CD4-positive, alpha-beta T cell treated with Interleukin-15 for 1 hour (primary cell): ENCODE data around the gene ERN1.

Experiments used
- DNase-seq: peaks from one replicate; pipeline ENCODE4 v3.0.0-alpha.2; 2020

ERN1 gene

DNA sequence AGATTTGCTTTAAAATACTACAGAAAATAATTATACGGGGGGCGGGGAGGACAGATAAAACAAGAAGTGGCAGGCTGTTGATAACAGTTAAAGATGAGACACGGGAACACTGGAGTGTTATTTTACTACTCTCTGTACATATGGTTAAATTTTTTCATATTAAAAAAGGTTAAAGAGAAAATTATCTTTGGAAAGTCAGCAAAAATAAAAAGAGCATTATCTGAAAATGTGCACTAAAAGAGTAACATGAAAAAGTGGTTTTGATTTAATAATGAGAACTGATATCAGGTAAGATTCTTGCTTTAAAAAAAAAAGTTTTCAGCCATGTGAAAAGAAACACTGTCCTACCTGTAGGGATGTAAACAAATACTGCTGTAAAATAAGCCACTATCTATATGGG is 46.9 kb downstream of the ERN1 start:
- no peak for DNase-seq

GRCh38 chr17:64081802-64082799 is 47.8 kb downstream of the ERN1 start:
- peak; percentile 26 for DNase-seq

DNA sequence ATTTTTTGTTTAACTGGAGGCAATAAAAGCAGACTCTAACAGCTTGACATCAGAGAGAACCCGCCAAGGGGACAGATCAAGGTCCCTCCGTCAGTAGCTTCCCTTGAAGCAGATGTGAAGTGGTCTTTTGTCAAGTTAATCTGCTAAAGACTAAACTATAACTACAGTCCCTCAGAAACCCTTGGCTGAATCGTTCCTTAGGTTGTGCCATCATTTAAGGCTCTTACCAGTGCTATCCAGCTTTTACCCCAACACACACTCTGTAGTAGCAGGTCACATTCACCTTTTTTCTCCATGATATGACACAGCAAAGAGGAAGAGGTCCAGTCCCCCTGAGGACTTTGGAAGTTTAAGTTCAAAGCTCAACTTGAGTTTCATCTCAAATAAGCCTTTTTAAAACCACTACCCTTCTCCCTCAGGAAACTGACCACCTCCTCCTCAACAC is 49.7 kb downstream of the ERN1 start:
- no peak for DNase-seq

GRCh38 chr17:64077379-64077778 is 52.6 kb downstream of the ERN1 start:
- DNase-seq: peak; percentile 67

DNA sequence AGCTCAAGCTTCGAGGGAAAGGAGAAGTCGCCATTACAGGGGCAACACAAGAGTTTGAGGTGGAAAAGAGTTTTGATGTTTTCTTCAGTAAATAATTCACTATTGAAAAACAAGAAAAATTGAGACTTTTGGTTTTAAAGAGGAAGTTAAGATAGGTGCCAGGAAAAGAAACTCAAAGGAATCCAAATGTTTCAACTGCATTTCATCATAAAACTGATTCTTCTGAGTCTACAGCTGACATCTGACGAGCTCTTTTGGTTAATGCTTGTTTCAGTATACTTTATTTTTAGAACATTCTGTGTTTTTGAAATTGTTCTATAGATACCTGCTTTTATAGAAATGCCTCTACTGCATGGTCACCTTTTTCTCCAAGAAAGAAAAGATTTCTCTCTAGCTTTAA is 54.0 kb downstream of the ERN1 start:
- no peak for DNase-seq

DNA sequence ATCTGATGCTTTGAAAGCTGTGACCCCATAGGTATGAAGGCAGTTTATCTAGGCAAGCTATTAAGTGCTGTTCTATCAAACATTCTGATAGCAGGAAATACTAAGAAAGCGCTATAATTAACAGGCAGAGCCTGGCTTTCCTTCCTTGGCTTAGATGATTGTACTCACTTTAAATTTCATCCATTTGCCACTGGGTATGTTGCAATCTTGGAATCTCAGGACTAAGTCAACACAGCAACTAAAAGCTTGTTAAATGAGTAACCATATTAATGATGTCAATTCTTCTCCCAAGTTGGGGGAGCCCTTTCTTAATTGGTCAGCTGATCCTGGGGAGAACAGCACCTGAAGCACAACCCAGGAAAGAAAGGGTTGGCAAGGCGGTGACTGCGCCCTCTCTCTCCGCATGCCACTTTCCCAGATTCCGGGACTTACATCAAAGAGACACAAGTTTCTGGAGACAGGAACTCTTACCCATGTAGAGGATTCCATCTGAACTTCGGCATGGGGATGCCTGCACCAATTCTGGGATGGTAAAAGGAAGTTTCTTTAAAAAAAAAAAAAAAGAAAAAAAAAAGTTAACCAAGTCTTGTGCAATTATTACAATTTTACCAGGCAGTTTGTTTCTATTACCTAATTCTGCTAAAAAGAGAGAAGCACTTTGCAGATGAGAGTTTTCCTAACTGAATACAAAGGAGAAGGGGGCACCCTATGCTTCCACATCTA is 55.1 kb downstream of the ERN1 start:
- DNase-seq: no peak

DNA sequence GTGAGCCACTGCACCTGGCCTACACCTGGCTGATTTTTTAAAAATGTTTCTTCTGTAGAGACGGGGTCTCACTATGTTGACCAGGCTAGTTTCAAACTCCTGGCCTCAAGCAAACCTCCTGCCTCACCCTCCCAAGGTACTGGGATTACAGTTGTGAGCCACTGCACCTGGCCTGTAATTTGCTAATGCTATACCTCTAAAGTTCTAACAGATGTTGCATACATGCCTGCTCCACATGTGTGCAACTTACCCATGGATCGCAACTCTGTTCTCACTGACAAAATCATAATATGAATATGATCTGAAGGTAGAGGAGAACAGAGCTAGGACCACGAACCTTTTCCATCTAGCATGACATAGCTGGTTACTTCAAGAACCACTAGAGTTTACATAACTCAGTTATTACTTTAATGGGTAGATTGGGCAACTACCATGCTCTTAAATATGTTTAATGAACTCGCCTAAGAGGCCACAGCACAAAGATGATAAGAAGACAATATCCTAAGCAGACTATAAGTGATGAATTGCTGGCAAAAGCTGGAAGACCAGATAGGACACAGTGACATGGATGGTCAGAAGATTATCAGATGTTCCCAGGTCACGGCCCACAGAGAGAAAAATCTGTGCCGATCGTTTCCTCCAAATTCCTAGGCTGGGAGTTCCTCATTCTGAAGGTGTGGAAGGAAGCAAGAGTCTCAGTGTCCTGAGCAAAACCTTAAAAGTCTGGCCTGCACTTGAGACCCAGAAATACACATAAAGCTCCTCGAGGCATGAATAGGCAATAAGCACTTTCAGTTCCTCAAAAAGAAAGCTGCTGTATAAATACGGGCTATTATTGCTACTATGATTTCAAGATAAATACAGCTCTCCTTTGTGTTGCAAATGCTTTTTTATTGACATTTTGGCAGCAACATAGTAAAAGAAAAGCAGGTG is 55.9 kb downstream of the ERN1 start:
- DNase-seq: no peak

- no peak for DNase-seq
Measured at GRCh38 chr17:64071111-64071510, 58.8 kb downstream of the ERN1 start.

GRCh38 chr17:64070213-64070612 is 59.7 kb downstream of the ERN1 start:
- no peak for DNase-seq

DNA sequence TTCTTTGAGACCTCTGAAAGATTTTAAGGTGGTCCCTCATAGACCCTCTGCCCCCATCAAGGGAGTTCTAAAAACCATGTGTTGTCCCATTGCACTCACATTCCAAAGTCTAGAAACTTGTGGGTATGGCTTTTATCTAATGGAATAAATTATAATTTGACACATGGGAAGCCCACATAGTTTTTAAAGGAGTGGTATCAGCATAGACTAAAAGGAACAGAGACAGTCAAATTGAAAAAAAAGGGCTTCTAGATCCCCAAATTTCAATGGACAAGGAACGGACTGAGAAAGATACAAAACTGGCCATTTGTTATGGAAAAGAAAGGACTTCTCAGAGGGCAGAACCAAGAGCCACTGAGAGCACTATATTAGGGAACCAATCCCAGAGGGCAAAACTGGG is 60.8 kb downstream of the ERN1 start:
- DNase-seq: no peak

- no peak for DNase-seq
Measured at GRCh38 chr17:64067657-64068056, 62.3 kb downstream of the ERN1 start.

DNA sequence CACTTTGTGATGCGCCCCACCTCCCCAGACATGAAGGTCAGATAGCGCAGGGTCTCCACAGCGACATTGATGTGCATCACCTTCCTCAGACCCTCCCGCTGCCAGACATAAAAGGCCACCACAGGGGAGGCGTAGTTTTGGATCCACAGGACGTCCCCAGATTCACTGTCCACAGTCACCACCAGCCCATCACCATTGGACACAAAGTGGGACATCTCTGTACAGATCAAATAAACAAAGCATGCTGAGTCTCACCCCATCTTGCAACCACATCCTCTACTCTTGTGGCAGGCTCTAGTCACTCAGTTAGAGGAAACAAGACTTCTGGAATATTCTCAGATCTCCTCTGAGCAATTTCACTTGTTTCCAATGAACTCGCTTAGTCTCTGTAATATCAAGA is 63.2 kb downstream of the ERN1 start:
- DNase-seq: peak; percentile 57

DNA sequence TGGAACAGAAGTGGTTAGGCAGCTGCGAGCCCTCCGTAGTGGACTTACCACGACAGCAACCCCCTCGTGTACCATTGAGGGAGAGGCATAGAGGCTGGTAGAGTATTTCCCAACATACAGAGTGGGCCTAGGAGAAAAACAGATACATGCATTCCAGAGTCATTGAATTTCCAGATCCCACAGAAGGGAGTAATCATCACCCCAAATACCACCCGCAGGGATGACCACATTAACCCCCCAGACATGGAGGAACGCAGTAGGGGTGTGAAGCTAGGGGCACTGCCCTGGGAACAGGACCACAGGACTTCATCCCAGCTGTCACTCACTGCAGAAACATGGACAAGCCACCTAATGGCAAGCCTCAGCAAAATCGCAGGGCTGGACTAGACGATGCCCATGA is 64.8 kb downstream of the ERN1 start:
- DNase-seq: no peak

GRCh38 chr17:64064331-64064730 is 65.6 kb downstream of the ERN1 start:
- no peak for DNase-seq

DNA sequence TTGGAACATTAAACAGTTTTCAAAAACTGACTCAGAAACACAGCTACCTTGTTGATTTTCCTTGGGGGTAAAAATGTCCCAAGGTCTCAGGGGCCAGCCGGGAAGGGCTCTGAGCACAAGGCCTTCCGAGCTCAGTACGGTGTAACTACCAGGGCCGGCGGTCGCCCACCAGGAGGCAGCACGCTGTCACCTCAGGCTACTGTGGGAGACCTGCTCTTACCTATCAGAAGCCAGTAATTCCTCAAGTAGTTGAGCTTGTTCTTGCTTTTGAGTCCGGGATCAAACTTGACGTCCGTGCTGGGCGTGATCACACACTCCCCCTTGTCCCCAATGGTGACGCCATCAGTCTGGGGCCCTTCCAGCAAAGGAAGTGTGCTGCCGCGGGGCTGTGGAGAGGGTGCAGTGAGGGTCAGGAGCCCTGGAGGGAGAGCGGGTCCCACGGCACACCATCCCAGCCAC is 66.1 kb downstream of the ERN1 start:
- peak; percentile 59 for DNase-seq

DNA sequence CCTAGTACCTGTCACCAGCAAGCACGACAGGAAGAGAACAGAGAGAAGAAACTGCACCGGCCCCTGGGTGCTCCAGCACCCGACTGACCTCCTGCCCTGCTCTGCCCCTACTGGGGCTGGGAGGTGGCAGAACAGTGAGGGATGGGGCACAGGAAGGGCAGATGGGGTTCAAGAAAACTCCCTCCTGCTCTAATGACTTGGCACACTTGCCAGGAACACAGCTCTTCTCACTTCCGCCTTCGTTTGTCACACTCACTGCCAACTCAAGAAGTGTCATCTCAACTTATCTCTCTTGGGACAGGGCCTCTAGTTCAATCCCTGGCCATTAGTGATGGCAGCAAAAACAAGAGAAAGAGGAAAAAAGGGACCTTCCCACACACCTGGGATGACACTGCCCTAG is 66.9 kb downstream of the ERN1 start:
- DNase-seq: peak; percentile 65

DNA sequence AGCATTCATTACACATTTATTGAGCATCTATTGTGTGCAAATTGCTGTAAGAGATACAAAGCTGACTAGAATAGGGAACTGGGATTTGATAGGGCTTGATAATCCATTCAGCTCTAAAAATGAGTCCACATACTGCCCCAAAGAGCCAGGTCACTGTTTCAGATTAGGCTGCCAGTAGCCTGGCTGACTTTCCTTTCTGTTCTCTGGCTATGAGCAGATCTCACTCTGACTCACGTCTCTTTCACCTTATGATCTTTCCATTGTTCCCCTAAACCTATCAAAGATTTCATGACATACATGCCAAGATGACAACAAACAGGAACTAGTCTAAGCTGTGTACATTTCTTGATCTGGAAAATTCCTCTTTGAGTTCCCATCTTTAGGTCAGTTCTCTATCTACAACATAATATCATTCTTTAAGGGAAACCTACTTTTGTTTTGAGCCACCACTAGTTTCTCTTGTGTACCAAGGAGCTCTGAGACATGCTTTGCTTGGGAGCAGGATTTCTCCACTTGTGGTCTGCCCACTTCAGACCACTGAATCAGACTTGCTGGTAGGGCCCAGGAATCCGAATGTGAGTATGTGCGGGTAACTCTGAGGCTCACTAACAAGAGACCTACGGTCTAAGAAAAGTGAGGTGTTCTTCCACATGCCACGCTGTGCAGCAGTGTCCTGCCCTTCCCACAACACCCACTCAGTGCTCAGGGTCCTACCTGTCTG is 68.6 kb downstream of the ERN1 start:
- no peak for DNase-seq

DNA sequence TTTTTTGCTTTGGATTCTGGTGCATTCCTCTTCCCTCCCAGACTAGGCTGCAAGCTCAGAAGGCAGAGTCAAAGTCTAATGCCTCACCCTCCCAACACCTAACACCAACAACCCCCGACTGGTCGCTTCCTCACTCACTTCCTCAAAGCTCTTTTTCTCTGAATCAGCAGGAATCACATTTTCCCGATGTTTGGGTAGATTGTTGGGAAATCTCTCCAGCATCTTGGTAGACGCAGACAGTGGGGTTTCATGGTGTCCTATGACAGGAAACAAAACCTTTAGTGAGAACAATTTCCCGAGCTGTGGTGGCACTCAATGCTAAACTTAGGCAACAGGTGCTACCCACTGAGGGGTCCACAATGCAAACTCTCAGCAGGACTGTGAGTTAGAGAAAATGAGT is 69.6 kb downstream of the ERN1 start:
- no peak for DNase-seq

GRCh38 chr17:64059756-64060155 is 70.2 kb downstream of the ERN1 start:
- DNase-seq: no peak

GRCh38 chr17:64058621-64059020 is 71.3 kb downstream of the ERN1 start:
- no peak for DNase-seq

GRCh38 chr17:64057701-64058263 is 72.2 kb downstream of the ERN1 start:
- DNase-seq: no peak
